ENCODE data around the gene PGAP2. TPM values are rescaled to one million over a fixed set of nuclear protein-coding genes. Genes with fewer than 3 reads are reported as not detected.
"Not testable (repeated sequence)": the region's sequence is repeated elsewhere in the genome, so short reads cannot be mapped to it uniquely, and the experiment has no call there.

PGAP2 gene
- total RNA-seq, 1 experiment from 2014 or later = 39.5 TPM

GRCh38 chr11:3786781-3787428 lies 21.5 kb upstream of the PGAP2 start:
- no peak overlapping the region for H3K27ac ChIP-seq
- no peak for DNase-seq

GRCh38 chr11:3794387-3794786 lies 14.0 kb upstream of the PGAP2 start:
- DNase-seq; intact Hi-C loops (cut with micrococcal nuclease; ENCODE audit: unreplicated experiment); CTCF ChIA-PET; H3K9me2 ChIP-seq (ENCODE audit: insufficient read depth); H3K9me3 ChIP-seq (ENCODE audit: insufficient read depth, low read depth); H3K4me2 ChIP-seq; BruUV-seq (replicated peaks); H3K27ac ChIP-seq; H3K27me3 ChIP-seq (ENCODE audit: insufficient read depth, low read depth); H3K36me3 ChIP-seq (ENCODE audit: low read depth); POLR2A ChIA-PET (ENCODE audit: unreplicated experiment); H3F3A ChIP-seq (ENCODE audit: insufficient read depth, low read depth); H3K4me3 ChIP-seq; H2AFZ ChIP-seq: not testable (repeated sequence)
- peaks cover 17% of the 10 kb centered on the region for H3K4me1 ChIP-seq (replicated peaks; ENCODE audit: insufficient read depth)
- peaks cover 38% of the 10 kb centered on the region for H4K20me1 ChIP-seq (ENCODE audit: insufficient read depth)
- H3K79me2 ChIP-seq (ENCODE audit: low read depth) = peaks cover 78% of the 10 kb centered on the region

More at GRCh38 chr11:3786781-3787428, 21.5 kb upstream of the PGAP2 start:
- TF ChIP-seq CTCF (conservative IDR thresholded peaks at IDR 0.05) = no peak
- no peak for TF ChIP-seq EZH2 (IDR thresholded peaks at IDR 0.05; ENCODE audit: low read depth)
- intact Hi-C loops (cut with micrococcal nuclease; ENCODE audit: unreplicated experiment) = no loop called here
- no peaks in the 10 kb centered on the region for H3K9me3 ChIP-seq (ENCODE audit: insufficient read depth, low read depth)
- no peaks in the 10 kb centered on the region for H3K4me1 ChIP-seq (replicated peaks; ENCODE audit: insufficient read depth)
- CTCF ChIA-PET = no interaction called here
- H3K4me2 ChIP-seq = no peak overlapping the region
- POLR2A ChIA-PET (ENCODE audit: unreplicated experiment) = no interaction called here
- H3K9me2 ChIP-seq (ENCODE audit: insufficient read depth) = no peaks in the 10 kb centered on the region
- H4K20me1 ChIP-seq (ENCODE audit: insufficient read depth) = peaks cover 46% of the 10 kb centered on the region
- no peaks in the 10 kb centered on the region for H3K36me3 ChIP-seq (ENCODE audit: low read depth)
- H3K27me3 ChIP-seq (ENCODE audit: insufficient read depth, low read depth) = no peaks in the 10 kb centered on the region
- no peak overlapping the region for H2AFZ ChIP-seq
- BruUV-seq (replicated peaks) = no TSS peak
- peaks cover 97% of the 10 kb centered on the region for H3K79me2 ChIP-seq (ENCODE audit: low read depth)
- H3K4me3 ChIP-seq = no peak overlapping the region
- peaks cover 7% of the 10 kb centered on the region; the same call in 1 of the 2 replicates for H3F3A ChIP-seq (ENCODE audit: insufficient read depth, low read depth)

GRCh38 chr11:3795131-3796001 lies 13.0 kb upstream of the PGAP2 start:
- POLR2A ChIA-PET (ENCODE audit: unreplicated experiment) = interaction anchor here (0.6 kb wide), 2 partner anchors 25 to 211 kb away, joined by 5 to 9 read pairs; no protein-coding TSS in a partner anchor
- Histone ChIP-seq H3F3A (ENCODE audit: insufficient read depth, low read depth) (peaks cover under 1% of the 10 kb centered on the region; the same call in 1 of the 2 replicates), H3K27me3 (ENCODE audit: insufficient read depth, low read depth) (no peaks in the 10 kb centered on the region), H2AFZ (no peak overlapping the region), H3K4me1 (replicated peaks; ENCODE audit: insufficient read depth) (peaks cover 17% of the 10 kb centered on the region), H4K20me1 (ENCODE audit: insufficient read depth) (peaks cover 31% of the 10 kb centered on the region), H3K36me3 (ENCODE audit: low read depth) (peaks cover 6% of the 10 kb centered on the region; the same call in 1 of the 2 replicates), H3K79me2 (ENCODE audit: low read depth) (peaks cover 69% of the 10 kb centered on the region), H3K4me2 (peak overlapping the region; percentile 94), H3K4me3 (peak overlapping the region; percentile 86; the same call in 1 of the 2 replicates), H3K9me3 (ENCODE audit: insufficient read depth, low read depth) (no peaks in the 10 kb centered on the region), H3K27ac (no peak overlapping the region), H3K9me2 (ENCODE audit: insufficient read depth) (no peaks in the 10 kb centered on the region)
- intact Hi-C loops (cut with micrococcal nuclease; ENCODE audit: unreplicated experiment) = no loop called here
- TF ChIP-seq EZH2 (IDR thresholded peaks at IDR 0.05; ENCODE audit: low read depth) (no peak), CTCF (conservative IDR thresholded peaks at IDR 0.05) (no peak)
- CTCF ChIA-PET = interaction anchor here (0.6 kb wide), 1 partner anchor 18 kb away, joined by 9 read pairs; no protein-coding TSS in a partner anchor
- no peak for DNase-seq
- BruUV-seq (replicated peaks) = no TSS peak

Data from PC-9 (cell line).